COR-L47 (cell line): ENCODE results near the gene CD27.
"Not testable (repeated sequence)": the region's sequence is repeated elsewhere in the genome, so short reads cannot be mapped to it uniquely, and the experiment has no call there.

Source experiments
- DNase-seq: peaks from one replicate; lab custom pipeline; 2025; lab: John Stamatoyannopoulos, UW

The CD27 gene

GRCh38 chr12:6461401-6462233 is 16.9 kb downstream of the CD27 start:
- DNase-seq = no peak

DNA sequence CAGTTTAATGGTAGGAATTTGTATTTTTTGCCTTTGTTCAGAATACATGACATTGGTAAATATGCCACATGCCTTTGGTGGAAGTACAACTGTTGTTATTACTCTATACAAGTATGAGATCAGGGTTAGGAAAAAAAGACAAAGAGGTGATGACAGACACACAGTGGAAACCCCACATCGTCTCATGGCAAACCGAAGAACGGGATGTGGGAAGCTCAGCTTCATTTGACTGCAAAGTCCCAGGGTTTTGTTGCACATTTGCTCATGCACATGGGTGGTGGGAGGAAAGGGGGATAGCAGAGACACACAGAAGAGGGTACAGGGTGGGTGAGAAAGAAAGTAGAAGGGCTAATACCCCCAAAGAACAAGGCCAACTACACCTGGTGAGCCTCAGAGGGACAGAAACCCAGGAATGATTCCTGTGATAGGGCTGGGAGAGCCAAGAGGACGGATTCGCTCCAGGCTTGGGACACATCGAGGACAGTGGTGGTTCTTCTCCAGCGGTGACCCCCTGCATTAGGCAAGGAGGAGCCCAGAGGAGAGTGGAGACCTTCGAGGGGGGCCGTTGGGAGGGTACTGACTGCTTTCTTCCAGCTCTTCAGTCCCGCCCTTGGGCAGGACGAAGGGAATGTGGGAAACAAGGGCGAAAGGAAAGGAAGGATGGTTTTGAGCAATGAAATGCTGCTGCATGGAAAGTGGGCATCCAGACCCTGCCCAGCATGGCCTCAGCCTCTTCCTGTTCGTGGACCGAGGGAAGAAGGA is 17.7 kb downstream of the CD27 start:
- no peak for DNase-seq

GRCh38 chr12:6463216-6463615 is 18.5 kb downstream of the CD27 start:
- no peak for DNase-seq

GRCh38 chr12:6463858-6464257 is 19.1 kb downstream of the CD27 start:
- DNase-seq = no peak

DNA sequence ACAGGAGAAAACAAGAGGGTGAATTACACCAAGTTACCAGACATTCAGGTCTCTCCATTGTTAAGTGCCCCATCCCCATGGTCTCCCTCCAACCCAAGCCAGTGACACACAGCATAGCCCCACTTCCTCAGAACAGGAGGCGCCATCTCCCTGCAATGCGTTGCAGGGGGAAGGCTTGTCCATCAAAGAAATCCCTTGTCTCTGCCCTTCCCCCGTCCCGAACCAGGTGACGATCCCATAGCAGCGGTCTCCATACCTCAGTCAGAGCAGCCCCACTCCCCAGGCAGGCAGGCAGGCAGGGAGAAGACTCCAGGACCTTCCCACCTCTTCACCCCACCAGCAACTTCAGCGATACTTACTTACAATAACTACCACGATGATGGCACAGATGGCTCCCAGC is 19.8 kb downstream of the CD27 start:
- no peak for DNase-seq

DNA sequence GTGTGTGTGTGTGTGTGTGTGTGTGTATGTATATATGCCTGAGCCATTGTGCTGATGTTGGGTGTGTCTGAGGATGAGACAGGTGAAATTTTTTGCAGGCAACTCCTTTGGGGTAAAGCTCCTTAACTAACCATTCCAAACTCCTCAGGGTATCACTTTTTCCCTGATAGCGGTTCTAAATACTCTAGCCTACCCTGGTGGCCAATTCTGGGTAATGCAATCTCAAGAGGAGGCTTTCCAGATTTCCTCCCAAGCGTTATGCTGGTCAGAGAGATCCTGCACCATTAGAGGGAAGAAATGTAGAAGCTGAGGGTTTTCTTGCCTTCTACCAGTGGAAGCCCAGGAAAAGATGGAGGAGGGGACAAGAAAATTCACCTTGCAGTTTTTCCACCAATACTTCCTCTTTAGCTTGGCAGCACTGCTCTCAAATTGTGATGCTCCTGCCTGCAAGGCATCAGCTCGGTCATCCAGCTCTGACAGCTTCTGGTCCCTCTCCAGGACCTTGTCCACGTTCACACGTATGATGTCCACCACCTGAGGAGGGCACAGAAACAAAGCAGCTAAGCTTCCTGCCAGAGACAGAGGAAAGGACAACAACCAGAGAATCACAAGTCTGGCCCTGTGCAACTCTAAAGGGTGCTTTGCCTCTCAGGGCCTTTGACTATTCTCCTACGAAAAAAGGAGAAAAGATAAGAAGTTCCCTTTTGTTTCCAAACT is 20.9 kb downstream of the CD27 start:
- DNase-seq = peak; percentile 26

DNA sequence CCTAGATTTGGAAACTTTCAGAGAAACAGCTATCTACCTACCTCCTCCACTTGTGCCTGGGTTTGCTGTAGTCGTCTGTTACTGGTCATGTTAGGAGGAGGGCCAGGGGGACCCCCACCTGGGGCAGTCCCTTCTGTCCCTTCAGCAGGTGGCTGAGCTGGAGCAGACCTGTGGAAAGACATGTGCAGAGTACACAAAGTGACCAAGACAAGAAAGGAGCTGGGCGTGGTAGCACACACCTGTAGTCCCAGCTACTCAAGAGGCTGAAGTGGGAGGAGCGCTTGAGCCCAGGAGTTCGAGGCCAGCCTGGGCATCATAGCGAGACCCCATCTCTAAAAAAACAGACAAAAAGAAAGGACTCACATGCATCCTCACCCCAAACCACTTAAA is 21.4 kb downstream of the CD27 start:
- no peak for DNase-seq

DNA sequence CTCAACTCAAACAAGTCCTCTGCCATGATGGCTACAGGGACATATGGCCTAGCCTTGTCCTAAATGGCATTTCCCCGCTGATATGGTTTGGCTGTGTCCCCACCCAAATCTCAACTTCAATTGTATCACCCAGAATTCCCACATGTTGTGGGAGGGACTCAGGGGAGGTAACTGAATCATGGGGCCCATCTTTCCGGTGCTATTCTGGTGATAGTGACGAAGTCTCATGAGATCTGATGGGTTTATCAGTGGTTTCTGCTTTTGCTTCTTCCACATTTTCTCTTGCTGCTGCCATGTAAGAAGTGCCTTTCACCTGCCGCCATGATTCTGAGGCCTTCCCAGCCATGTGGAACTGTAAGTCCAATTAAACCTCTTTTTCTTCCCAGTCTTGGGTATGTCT is 22.0 kb downstream of the CD27 start:
- not testable (repeated sequence) for DNase-seq

GRCh38 chr12:6467571-6468282 is 23.0 kb downstream of the CD27 start:
- not testable (repeated sequence) for DNase-seq

DNA sequence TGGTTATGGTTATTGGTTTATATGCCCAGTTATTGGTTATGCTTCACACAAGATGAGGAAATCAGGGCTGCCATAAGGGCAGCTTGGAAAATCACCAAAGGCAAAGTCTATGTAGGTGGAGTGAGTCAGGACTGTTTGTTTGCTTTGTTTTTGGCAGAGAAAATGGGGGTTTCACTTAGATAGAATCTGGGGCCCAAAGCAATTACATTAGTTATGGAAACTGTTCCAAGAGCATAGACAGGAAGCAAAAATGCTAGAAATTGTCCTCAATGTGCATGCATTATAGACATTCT is 23.5 kb downstream of the CD27 start:
- no peak for DNase-seq

DNA sequence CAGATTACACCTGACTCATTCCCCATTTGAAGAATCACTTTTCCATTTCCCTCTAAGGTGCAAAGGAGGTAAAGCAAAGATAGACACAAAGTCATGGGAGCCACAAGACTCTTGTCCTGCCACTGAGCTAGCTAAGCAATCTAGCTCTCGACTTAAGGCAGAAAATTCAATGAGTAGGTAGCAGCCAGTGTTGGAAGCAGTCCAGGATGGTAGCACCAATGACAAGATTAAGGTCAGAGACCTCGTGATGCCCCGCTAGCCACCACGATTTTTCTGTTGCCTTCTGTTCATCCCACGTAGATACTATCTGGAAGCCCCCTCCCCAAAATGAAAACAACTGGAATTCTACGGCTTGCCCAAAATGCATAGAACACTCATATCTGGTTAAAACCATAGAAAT is 24.3 kb downstream of the CD27 start:
- DNase-seq = no peak

DNA sequence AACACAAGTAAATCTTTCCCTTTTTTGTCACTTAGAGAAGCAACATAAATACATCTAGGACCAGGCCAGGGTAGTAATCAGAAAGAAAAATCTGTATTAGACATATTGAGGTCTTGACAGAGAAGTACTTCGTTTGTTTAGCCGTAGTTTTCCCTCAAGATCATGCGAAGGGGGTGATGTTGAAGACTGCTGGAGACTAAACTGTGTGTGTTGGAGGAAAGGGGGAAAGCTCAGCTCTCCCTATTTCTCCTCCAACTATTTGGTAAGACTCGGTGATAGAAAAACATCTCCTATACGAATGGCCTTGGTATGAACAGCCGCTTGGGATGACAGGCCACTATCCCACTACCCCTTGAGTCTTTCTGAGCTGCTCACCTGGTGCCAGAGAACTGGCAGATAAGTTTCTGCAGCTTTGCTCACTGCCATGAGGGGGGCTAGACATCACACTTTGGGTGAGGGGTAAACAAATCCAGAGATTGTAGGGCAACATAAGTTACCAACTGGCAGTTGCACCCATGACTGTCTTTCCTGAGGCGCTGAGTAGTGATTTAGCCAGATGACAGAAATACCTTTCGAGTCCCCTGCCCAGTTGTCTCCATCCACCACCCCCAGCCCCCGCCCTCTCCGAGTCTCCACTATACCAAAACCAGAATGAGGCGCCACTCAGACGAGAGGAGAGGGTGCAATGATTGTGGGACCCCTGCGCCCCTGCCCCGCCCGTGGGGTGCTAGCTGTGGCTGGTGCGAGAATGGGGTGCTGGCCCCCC is 25.0 kb downstream of the CD27 start:
- DNase-seq = no peak

GRCh38 chr12:6470375-6471163 is 25.8 kb downstream of the CD27 start, which contains the start of gene VAMP1:
TSS of gene VAMP1 (minus strand) at chr12:6470677. CDS start at chr12:6470531, 146 bp downstream.
- peak; percentile 92 for DNase-seq

DNA sequence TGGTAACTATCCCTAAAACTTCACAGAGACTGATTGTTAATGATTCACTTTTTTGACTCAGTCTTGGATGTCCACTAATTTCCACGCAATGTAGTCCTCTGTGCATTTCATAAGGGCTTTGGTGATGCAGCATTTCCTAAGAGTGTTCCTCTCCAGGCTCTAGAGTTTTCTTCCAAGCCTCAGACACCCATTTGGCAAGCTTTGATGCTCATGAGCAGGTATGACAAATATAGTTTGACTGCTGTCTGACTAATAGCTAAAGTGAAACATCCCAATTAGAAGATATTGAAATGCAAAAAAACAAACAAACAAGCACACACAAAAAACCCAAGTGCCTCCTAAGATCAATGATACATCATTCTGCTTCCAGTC is 27.2 kb downstream of the CD27 start:
- no peak for DNase-seq

GRCh38 chr12:6472491-6472890 is 27.7 kb downstream of the CD27 start:
- no peak for DNase-seq

- not testable (repeated sequence) for DNase-seq
Observed at GRCh38 chr12:6475233-6475975, 30.6 kb downstream of the CD27 start.

DNA sequence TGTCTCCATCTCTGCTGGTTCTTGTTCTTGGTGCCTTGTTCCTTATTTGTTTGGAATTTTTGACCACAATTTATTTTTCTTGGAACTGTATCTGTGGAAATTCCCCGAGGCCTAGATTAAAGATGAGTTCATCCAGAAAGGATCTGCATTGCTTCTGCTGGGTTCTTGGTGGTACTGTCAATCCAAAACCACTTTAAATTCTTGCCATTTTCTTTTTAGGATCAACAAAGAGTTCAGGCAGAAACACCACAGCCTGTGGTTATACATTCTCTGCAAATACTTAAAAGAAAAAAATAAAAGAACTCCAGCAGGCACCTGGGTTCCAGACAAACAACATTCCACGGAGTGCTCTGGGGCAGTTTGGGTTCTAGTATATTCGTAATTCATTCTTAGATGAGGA is 31.7 kb downstream of the CD27 start:
- DNase-seq = no peak

DNA sequence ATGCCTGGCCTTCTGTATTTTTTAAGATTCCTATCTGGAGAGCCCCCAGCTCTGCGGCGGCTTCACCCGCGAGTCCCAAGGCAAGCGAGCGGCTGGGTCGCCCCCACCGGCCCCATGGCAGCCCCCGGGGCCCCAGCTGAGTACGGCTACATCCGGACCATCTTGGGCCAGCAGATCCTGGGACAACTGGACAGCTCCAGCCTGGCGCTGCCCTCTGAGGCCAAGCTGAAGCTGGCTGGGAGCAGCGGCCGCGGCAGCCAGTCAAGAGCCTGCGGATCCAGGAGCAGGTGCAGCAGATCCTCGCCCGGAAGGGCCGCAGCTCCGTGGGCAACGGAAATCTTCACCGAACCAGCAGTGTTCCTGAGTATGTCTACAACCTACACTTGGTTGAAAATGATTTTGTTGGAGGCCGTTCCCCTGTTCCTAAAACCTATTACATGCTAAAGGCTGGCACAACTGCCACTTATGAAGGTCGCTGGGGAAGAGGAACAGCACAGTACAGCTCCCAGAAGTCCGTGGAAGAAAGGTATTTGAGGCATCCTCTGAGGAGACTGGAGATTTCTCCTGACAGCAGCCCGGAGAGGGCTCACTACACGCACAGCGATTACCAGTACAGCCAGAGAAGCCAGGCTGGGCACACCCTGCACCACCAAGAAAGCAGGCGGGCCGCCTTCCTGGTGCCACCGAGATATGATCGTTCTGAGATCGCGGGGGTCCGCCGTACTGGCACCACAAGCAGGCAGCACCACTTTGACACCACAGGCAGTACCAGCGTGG is 33.0 kb downstream of the CD27 start:
- not testable (repeated sequence) for DNase-seq

DNA sequence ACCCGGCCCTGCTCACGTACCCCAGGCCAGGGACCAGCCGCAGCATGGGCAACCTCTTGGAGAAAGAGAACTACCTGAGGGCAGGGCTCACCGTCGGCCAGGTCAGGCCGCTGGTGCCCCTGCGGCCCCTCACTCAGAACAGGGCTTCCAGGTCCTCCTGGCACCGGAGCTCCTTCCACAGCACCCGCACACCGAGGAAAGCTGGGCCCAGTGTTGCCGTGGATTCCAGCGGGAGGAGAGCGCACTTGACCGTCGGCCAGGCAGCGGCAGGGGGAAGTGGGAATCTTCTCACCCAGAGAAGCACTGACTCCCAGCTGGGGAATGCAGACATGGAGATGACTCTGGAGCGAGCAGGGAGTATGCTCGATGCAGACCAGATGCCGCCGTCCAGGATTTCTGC is 33.7 kb downstream of the CD27 start:
- no peak for DNase-seq
